Hepatocyte (in vitro differentiated cells): ENCODE results near the gene SLC5A10. TPM values are rescaled to one million over a fixed set of nuclear protein-coding genes. Genes with fewer than 3 reads are reported as not detected.
A peak's percentile ranks its signal among the peaks of the same experiment; 100 is the strongest.

Source experiments
- DNase-seq: peaks from one replicate; pipeline ENCODE4 v3.0.0-alpha.2; 2016; ENCODE audit warnings: low spot score
- H2AFZ ChIP-seq: fragments of 200-600 bp; sonication (generic); 2 replicates; pipeline ENCODE4 v1.6.0; 2016; ENCODE audit warnings: antibody characterized with exemption, mild to moderate bottlenecking
- H3K27ac ChIP-seq: fragments of 200-600 bp; sonication (generic); 2 replicates; pipeline ENCODE4 v1.5.1; 2016; ENCODE audit warnings: mild to moderate bottlenecking
- H3K27me3 ChIP-seq: fragments of 200-600 bp; sonication (generic); 2 replicates; pipeline ENCODE4 v1.6.1; 2016
- H3K36me3 ChIP-seq: fragments of 200-600 bp; sonication (generic); replicated peaks from 2 replicates; pipeline ENCODE4 v1.5.1; 2016; ENCODE audit warnings: low read depth; ENCODE audit not compliant: insufficient read depth
- H3K4me1 ChIP-seq: fragments of 200-600 bp; sonication (generic); 2 replicates; pipeline ENCODE4 v1.5.1; 2016; ENCODE audit warnings: mild to moderate bottlenecking, moderate library complexity; ENCODE audit not compliant: insufficient read depth
- H3K4me2 ChIP-seq: fragments of 200-600 bp; sonication (generic); 2 replicates; pipeline ENCODE4 v1.6.0; 2016
- H3K4me3 ChIP-seq: fragments of 200-600 bp; sonication (generic); 2 replicates; pipeline ENCODE4 v1.5.1; 2016; ENCODE audit warnings: mild to moderate bottlenecking
- H3K79me2 ChIP-seq: fragments of 200-600 bp; sonication (generic); 2 replicates; pipeline ENCODE4 v1.6.0; 2017; ENCODE audit warnings: mild to moderate bottlenecking
- H3K9me2 ChIP-seq: fragments of 200-600 bp; sonication (generic); replicated peaks from 2 replicates; pipeline ENCODE4 v1.6.0; 2017; ENCODE audit warnings: mild to moderate bottlenecking; ENCODE audit not compliant: insufficient read depth
- H3K9me3 ChIP-seq: fragments of 200-600 bp; sonication (generic); 2 replicates; pipeline ENCODE4 v1.5.1; 2016; ENCODE audit warnings: low read depth, mild to moderate bottlenecking
- H4K20me1 ChIP-seq: fragments of 200-600 bp; sonication (generic); 2 replicates; pipeline ENCODE4 v1.6.0; 2016; ENCODE audit warnings: mild to moderate bottlenecking; ENCODE audit not compliant: insufficient read depth, poor library complexity, severe bottlenecking
- EZH2 ChIP-seq: fragments of 200-600 bp; sonication (generic); IDR thresholded peaks from 2 replicates; pipeline ENCODE4 v1.6.1; 2016; ENCODE audit warnings: antibody characterized with exemption, mild to moderate bottlenecking, borderline replicate concordance
- EZH2phosphoT487 ChIP-seq: fragments of 200-600 bp; sonication (generic); IDR thresholded peaks from one replicate; pipeline ENCODE4 v1.6.1; 2018; ENCODE audit warnings: antibody characterized with exemption, mild to moderate bottlenecking, low read depth, moderate library complexity; ENCODE audit not compliant: unreplicated experiment, severe bottlenecking
- WGBS: methylation state at CpG from one replicate; pipeline ENCODE4 v1.1.6; 2016; ENCODE audit warnings: low lambda C conversion rate; ENCODE audit errors: missing lambda C conversion rate; 5-methylcytosine and 5-hydroxymethylcytosine counted together
- polyA plus RNA-seq: library from polyadenylated mRNA; unstranded; fragments of >200 nt; fragmentation: Nextera tagmentation; extraction: Ambion mirVana; gene quantifications from 2 replicates; pipeline ENCODE4 v1.2.1, GENCODE V29; 2016
- total RNA-seq: library from RNA; depleted of rRNA; stranded (reverse); fragments of >200 nt; gene quantifications from 2 replicates; pipeline ENCODE4 v1.2.3, GENCODE V29; 2014
- TF ChIP-seq, protein P1 (sequence below): fragments of 200-600 bp; sonication (generic); IDR thresholded peaks from 2 replicates; pipeline ENCODE4 v1.5.1; 2016; ENCODE audit warnings: antibody characterized with exemption, mild to moderate bottlenecking; ENCODE audit not compliant: poor library complexity

Gene SLC5A10
- total and polyA plus RNA-seq, 2 experiments from 2014 or later: 0.22 TPM; not detected in 1

- peaks cover 10% of the 10 kb centered on the region for H3K9me3 ChIP-seq
- peaks cover 55% of the 10 kb centered on the region for H3K79me2 ChIP-seq
- H3K27me3 ChIP-seq: no peaks in the 10 kb centered on the region
- no peak overlapping the region for H2AFZ ChIP-seq
- no peaks in the 10 kb centered on the region for H3K36me3 ChIP-seq
- no peak for DNase-seq
- no peak overlapping the region for H3K27ac ChIP-seq
- TF ChIP-seq, protein P1, sequence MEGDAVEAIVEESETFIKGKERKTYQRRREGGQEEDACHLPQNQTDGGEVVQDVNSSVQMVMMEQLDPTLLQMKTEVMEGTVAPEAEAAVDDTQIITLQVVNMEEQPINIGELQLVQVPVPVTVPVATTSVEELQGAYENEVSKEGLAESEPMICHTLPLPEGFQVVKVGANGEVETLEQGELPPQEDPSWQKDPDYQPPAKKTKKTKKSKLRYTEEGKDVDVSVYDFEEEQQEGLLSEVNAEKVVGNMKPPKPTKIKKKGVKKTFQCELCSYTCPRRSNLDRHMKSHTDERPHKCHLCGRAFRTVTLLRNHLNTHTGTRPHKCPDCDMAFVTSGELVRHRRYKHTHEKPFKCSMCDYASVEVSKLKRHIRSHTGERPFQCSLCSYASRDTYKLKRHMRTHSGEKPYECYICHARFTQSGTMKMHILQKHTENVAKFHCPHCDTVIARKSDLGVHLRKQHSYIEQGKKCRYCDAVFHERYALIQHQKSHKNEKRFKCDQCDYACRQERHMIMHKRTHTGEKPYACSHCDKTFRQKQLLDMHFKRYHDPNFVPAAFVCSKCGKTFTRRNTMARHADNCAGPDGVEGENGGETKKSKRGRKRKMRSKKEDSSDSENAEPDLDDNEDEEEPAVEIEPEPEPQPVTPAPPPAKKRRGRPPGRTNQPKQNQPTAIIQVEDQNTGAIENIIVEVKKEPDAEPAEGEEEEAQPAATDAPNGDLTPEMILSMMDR: no peak
- no peak for TF ChIP-seq EZH2
- TF ChIP-seq EZH2phosphoT487: no peak
- peaks cover 15% of the 10 kb centered on the region for H3K4me1 ChIP-seq
- H3K9me2 ChIP-seq: no peaks in the 10 kb centered on the region
- H3K4me3 ChIP-seq: no peak overlapping the region
- WGBS: 98% methylated on average over 20 of the region's 20 CpGs
- peaks cover 6% of the 10 kb centered on the region for H4K20me1 ChIP-seq
- no peak overlapping the region for H3K4me2 ChIP-seq
Observed at GRCh38 chr17:18991531-18992315, 39.8 kb downstream of the SLC5A10 start.

- Histone ChIP-seq H2AFZ (no peak overlapping the region), H3K79me2 (peaks cover 64% of the 10 kb centered on the region), H3K4me1 (peaks cover 14% of the 10 kb centered on the region), H3K36me3 (no peaks in the 10 kb centered on the region), H4K20me1 (peaks cover 7% of the 10 kb centered on the region), H3K27me3 (no peaks in the 10 kb centered on the region), H3K27ac (no peak overlapping the region), H3K9me2 (no peaks in the 10 kb centered on the region), H3K4me2 (no peak overlapping the region), H3K9me3 (peaks cover 10% of the 10 kb centered on the region), H3K4me3 (no peak overlapping the region)
- TF ChIP-seq EZH2 (no peak), EZH2phosphoT487 (no peak)
- TF ChIP-seq, protein P1: no peak
- 91% methylated on average over 22 of the region's 22 CpGs for WGBS
- no peak for DNase-seq
Observed at GRCh38 chr17:18992454-18993130, 40.6 kb downstream of the SLC5A10 start.

DNA sequence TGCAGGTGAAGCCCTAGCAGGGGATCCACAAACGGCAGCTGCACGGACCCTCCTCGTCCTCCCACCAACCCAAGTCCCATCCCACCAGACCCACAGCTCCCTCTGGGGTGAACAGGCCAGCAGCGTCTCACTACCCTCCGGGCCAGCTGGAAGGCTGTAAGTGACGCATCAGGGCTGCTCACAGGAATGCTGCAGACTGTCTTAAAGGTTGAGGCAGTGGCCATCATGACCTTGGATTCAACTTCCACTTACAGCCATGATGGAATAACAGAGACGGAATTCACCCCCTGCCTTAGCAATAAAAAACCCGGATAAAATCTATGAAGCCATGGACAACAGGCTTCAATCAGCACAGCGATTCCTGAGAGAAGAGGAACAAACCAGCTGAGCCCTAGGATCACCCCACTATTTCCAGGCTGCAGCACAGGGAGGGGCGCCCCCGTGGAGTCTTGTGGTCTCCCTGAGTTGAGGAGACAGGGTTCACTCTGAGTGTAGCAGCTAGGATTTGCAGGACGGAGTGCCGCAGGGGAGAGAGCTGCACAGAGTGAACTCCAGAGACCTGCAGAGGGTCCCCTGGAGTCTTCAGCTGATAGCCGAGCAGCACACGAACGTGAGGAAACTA lies 42.1 kb downstream of the SLC5A10 start:
- DNase-seq: no peak
- Histone ChIP-seq H3K9me2 (no peaks in the 10 kb centered on the region), H3K79me2 (peaks cover 78% of the 10 kb centered on the region), H3K4me3 (no peak overlapping the region), H3K27ac (peak overlapping the region; percentile 65), H3K9me3 (peaks cover 10% of the 10 kb centered on the region), H3K27me3 (no peaks in the 10 kb centered on the region), H3K4me2 (peak overlapping the region; percentile 41), H3K4me1 (peaks cover 8% of the 10 kb centered on the region), H4K20me1 (peaks cover 8% of the 10 kb centered on the region), H2AFZ (no peak overlapping the region), H3K36me3 (no peaks in the 10 kb centered on the region)
- TF ChIP-seq, protein P1: no peak
- TF ChIP-seq EZH2 (no peak), EZH2phosphoT487 (no peak)
- 79% methylated on average over 16 of the region's 16 CpGs for WGBS
